PC-9 (cell line): ENCODE results near the gene ZNF787. TPM values are rescaled to one million over a fixed set of nuclear protein-coding genes. Genes with fewer than 3 reads are reported as not detected.

Experiments
- BruUV-seq: library from RNA; stranded (reverse); fragments of 400-500 nt; replicated peaks from 2 replicates; lab custom pipeline; 2021; lab: Mats Ljungman, UMichigan
- CTCF ChIA-PET: fragments of 300-600 bp; sonication (Branson Sonifier 250); formaldehyde crosslinking; loops from one replicate; lab custom pipeline; 2022; ENCODE audit warnings: antibody characterized with exemption; lab: Charles Lee
- POLR2A ChIA-PET: fragments of 300-600 bp; sonication (Branson Sonifier 250); formaldehyde crosslinking; loops from one replicate; lab custom pipeline; 2022; ENCODE audit warnings: antibody characterized with exemption; ENCODE audit not compliant: unreplicated experiment; lab: Charles Lee
- DNase-seq, 2 experiments: peaks; one replicate each; pipeline versions ENCODE4 v3.0.0 to v3.0.0-alpha.2; 2015 to 2022; ENCODE audit warnings: mixed read lengths in 1 of 2
- H2AFZ ChIP-seq: fragments of 200-600 bp; sonication (generic); 2 replicates; pipeline ENCODE4 v1.8.1; 2017; ENCODE audit warnings: antibody characterized with exemption
- H3F3A ChIP-seq: fragments of 200-600 bp; sonication (generic); 2 replicates; pipeline ENCODE4 v1.8.1; 2017; ENCODE audit warnings: antibody characterized with exemption, mild to moderate bottlenecking, low read depth; ENCODE audit not compliant: insufficient read depth
- H3K27ac ChIP-seq: fragments of 200-600 bp; sonication (generic); 2 replicates; pipeline ENCODE4 v1.6.1; 2016; ENCODE audit warnings: mixed run types
- H3K27me3 ChIP-seq: fragments of 200-600 bp; sonication (generic); 2 replicates; pipeline ENCODE4 v1.6.1; 2016; ENCODE audit warnings: low read depth, mixed run types; ENCODE audit not compliant: insufficient read depth
- H3K36me3 ChIP-seq: fragments of 200-600 bp; sonication (generic); 2 replicates; pipeline ENCODE4 v1.6.1; 2016; ENCODE audit warnings: low read depth, mixed run types
- H3K4me1 ChIP-seq: fragments of 200-600 bp; sonication (generic); replicated peaks from 2 replicates; pipeline ENCODE4 v1.6.1; 2016; ENCODE audit warnings: mixed run types; ENCODE audit not compliant: insufficient read depth
- H3K4me2 ChIP-seq: fragments of 200-600 bp; sonication (generic); 2 replicates; pipeline ENCODE4 v1.6.1; 2017; ENCODE audit warnings: mixed run types
- H3K4me3 ChIP-seq: fragments of 200-600 bp; sonication (generic); 2 replicates; pipeline ENCODE4 v1.6.1; 2016; ENCODE audit warnings: mixed run types
- H3K79me2 ChIP-seq: fragments of 200-600 bp; sonication (generic); 2 replicates; pipeline ENCODE4 v1.6.1; 2017; ENCODE audit warnings: low read depth, mixed run types
- H3K9me2 ChIP-seq: fragments of 200-600 bp; sonication (generic); 2 replicates; pipeline ENCODE4 v1.8.1; 2017; ENCODE audit warnings: mild to moderate bottlenecking; ENCODE audit not compliant: insufficient read depth
- H3K9me3 ChIP-seq: fragments of 200-600 bp; sonication (generic); 2 replicates; pipeline ENCODE4 v1.8.1; 2016; ENCODE audit warnings: low read depth; ENCODE audit not compliant: insufficient read depth
- H4K20me1 ChIP-seq: fragments of 200-600 bp; sonication (generic); 2 replicates; pipeline ENCODE4 v1.8.1; 2017; ENCODE audit not compliant: insufficient read depth
- CTCF ChIP-seq: fragments of 200-600 bp; sonication (generic); conservative IDR thresholded peaks from 2 replicates; pipeline ENCODE4 v1.6.1; 2017; ENCODE audit warnings: mixed run types, antibody characterized with exemption, mild to moderate bottlenecking, moderate library complexity
- EZH2 ChIP-seq: fragments of 200-600 bp; sonication (generic); IDR thresholded peaks from 2 replicates; pipeline ENCODE4 v1.8.0; 2017; ENCODE audit warnings: antibody characterized with exemption, low read depth
- intact Hi-C: fragments of 100-400 bp; cut with micrococcal nuclease; formaldehyde crosslinking; loops from one replicate; pipeline ENCODE4 v1.10.0; 2022; ENCODE audit not compliant: unreplicated experiment
- total RNA-seq: library from RNA; stranded (reverse); gene quantifications from 2 replicates; pipeline ENCODE4 v1.2.3, GENCODE V29; 2021

ZNF787 gene
- total RNA-seq, 1 experiment from 2014 or later, result 51.4 TPM

- H3K4me2 ChIP-seq, result no peak overlapping the region
- no peak overlapping the region for H3K27ac ChIP-seq
- ChIA-PET CTCF (no interaction called here), POLR2A (no interaction called here)
- no peak overlapping the region for H3K4me3 ChIP-seq
- H3F3A ChIP-seq, result no peaks in the 10 kb centered on the region
- H3K36me3 ChIP-seq, result peaks cover 12% of the 10 kb centered on the region; the same call in 1 of the 2 replicates
- no peak overlapping the region for H2AFZ ChIP-seq
- H4K20me1 ChIP-seq, result peaks cover 14% of the 10 kb centered on the region
- H3K9me3 ChIP-seq, result no peaks in the 10 kb centered on the region
- H3K9me2 ChIP-seq, result no peaks in the 10 kb centered on the region
- DNase-seq, result no peak
- intact Hi-C loops, result no loop called here
- H3K79me2 ChIP-seq, result no peaks in the 10 kb centered on the region
- H3K4me1 ChIP-seq, result no peaks in the 10 kb centered on the region
- BruUV-seq, result no TSS peak
- H3K27me3 ChIP-seq, result no peaks in the 10 kb centered on the region
- TF ChIP-seq EZH2, result no peak
- no peak for TF ChIP-seq CTCF
Observed at GRCh38 chr19:56158170-56158757, 37.2 kb upstream of the ZNF787 start.

- no peaks in the 10 kb centered on the region for H3K4me1 ChIP-seq
- POLR2A ChIA-PET, result no interaction called here
- intact Hi-C loops, result no loop called here
- H3K9me2 ChIP-seq, result no peaks in the 10 kb centered on the region
- no peak overlapping the region for H3K4me3 ChIP-seq
- H3K27ac ChIP-seq, result no peak overlapping the region
- no peaks in the 10 kb centered on the region for H3K27me3 ChIP-seq
- peaks cover 12% of the 10 kb centered on the region; the same call in 1 of the 2 replicates for H3K36me3 ChIP-seq
- no peak for TF ChIP-seq CTCF
- TF ChIP-seq EZH2, result no peak
- H3F3A ChIP-seq, result no peaks in the 10 kb centered on the region
- no peak overlapping the region for H2AFZ ChIP-seq
- no peaks in the 10 kb centered on the region for H3K79me2 ChIP-seq
- CTCF ChIA-PET, result no interaction called here
- no TSS peak for BruUV-seq
- H4K20me1 ChIP-seq, result peaks cover 28% of the 10 kb centered on the region
- no peak for DNase-seq
- H3K9me3 ChIP-seq, result no peaks in the 10 kb centered on the region
- H3K4me2 ChIP-seq, result no peak overlapping the region
Observed at GRCh38 chr19:56156768-56157167, 35.7 kb upstream of the ZNF787 start.

- Histone ChIP-seq H3K36me3 (peaks cover 15% of the 10 kb centered on the region; the same call in 1 of the 2 replicates), H3K9me2 (no peaks in the 10 kb centered on the region), H3K27me3 (no peaks in the 10 kb centered on the region), H4K20me1 (peaks cover 23% of the 10 kb centered on the region), H3K9me3 (no peaks in the 10 kb centered on the region), H3K4me1 (no peaks in the 10 kb centered on the region), H3K4me2 (no peak overlapping the region), H3F3A (no peaks in the 10 kb centered on the region), H2AFZ (no peak overlapping the region), H3K27ac (no peak overlapping the region), H3K4me3 (no peak overlapping the region), H3K79me2 (peaks cover 3% of the 10 kb centered on the region; the same call in 1 of the 2 replicates)
- ChIA-PET POLR2A (interaction anchor here (0.5 kb wide), 1 partner anchor 10 kb away, joined by 4 read pairs; no protein-coding TSS in a partner anchor), CTCF (interaction anchor here (0.6 kb wide), 1 partner anchor 15 kb away, joined by 6 read pairs; no protein-coding TSS in a partner anchor)
- no TSS peak for BruUV-seq
- intact Hi-C loops, result no loop called here
- no peak for DNase-seq
- TF ChIP-seq CTCF (peak; percentile 56), EZH2 (no peak)
Observed at GRCh38 chr19:56155124-56155687, 34.1 kb upstream of the ZNF787 start.
